Kidney epithelial cell (primary cell): ENCODE results near the gene WDSUB1. TPM values are rescaled to one million over a fixed set of nuclear protein-coding genes. Genes with fewer than 3 reads are reported as not detected.

Source experiments
- DNase-seq: peaks from one replicate; pipeline ENCODE4 v3.0.0-alpha.2; 2010; ENCODE audit warnings: low read depth
- H3K27me3 ChIP-seq: 2 replicates; pipeline ENCODE4 v1.6.0; 2011; ENCODE audit warnings: low read length; ENCODE audit not compliant: control insufficient read depth, insufficient read depth
- H3K36me3 ChIP-seq: 2 replicates; pipeline ENCODE4 v1.5.1; 2011; ENCODE audit warnings: low read length; ENCODE audit not compliant: control insufficient read depth, insufficient read depth
- H3K4me3 ChIP-seq: 2 replicates; pipeline ENCODE4 v1.5.1; 2011; ENCODE audit warnings: low read depth, mild to moderate bottlenecking, control low read depth, low read length
- CTCF ChIP-seq: IDR thresholded peaks from 2 replicates; pipeline ENCODE4 v1.5.1; 2011; ENCODE audit warnings: mild to moderate bottlenecking, moderate library complexity, low read length, control low read depth, inconsistent platforms; ENCODE audit not compliant: insufficient read depth, poor library complexity, severe bottlenecking
- total RNA-seq: library from RNA; depleted of rRNA; stranded (reverse); fragments of >200 nt; gene quantifications from 2 replicates; pipeline ENCODE4 v1.2.3, GENCODE V29; 2015

Gene WDSUB1
- total RNA-seq, 1 donor from 2014 or later = 8.0 TPM

- DNase-seq = no peak
- H3K36me3 ChIP-seq = no peaks in the 10 kb centered on the region
- H3K4me3 ChIP-seq = no peak overlapping the region
- H3K27me3 ChIP-seq = no peaks in the 10 kb centered on the region
- no peak for TF ChIP-seq CTCF
Observed at GRCh38 chr2:159246325-159246988, 40.0 kb downstream of the WDSUB1 start.

GRCh38 chr2:159243529-159243928 is 43.0 kb downstream of the WDSUB1 start:
- H3K4me3 ChIP-seq = no peak overlapping the region
- no peak for TF ChIP-seq CTCF
- DNase-seq = no peak
- H3K27me3 ChIP-seq = no peaks in the 10 kb centered on the region
- no peaks in the 10 kb centered on the region for H3K36me3 ChIP-seq

GRCh38 chr2:159234868-159235267 is 51.6 kb downstream of the WDSUB1 start:
- no peaks in the 10 kb centered on the region for H3K36me3 ChIP-seq
- no peak for TF ChIP-seq CTCF
- no peaks in the 10 kb centered on the region for H3K27me3 ChIP-seq
- H3K4me3 ChIP-seq = no peak overlapping the region
- DNase-seq = no peak

- DNase-seq = no peak
- H3K27me3 ChIP-seq = no peaks in the 10 kb centered on the region
- no peak overlapping the region for H3K4me3 ChIP-seq
- peaks cover 1% of the 10 kb centered on the region for H3K36me3 ChIP-seq
- no peak for TF ChIP-seq CTCF
Observed at GRCh38 chr2:159232456-159233170, 53.9 kb downstream of the WDSUB1 start.

GRCh38 chr2:159230145-159230877 is 56.2 kb downstream of the WDSUB1 start:
- no peak for TF ChIP-seq CTCF
- no peak for DNase-seq
- Histone ChIP-seq H3K36me3 (peaks cover 1% of the 10 kb centered on the region), H3K4me3 (no peak overlapping the region), H3K27me3 (no peaks in the 10 kb centered on the region)
